ENCODE results near the gene GTF2IRD1.
A peak's percentile ranks its signal among the peaks of the same experiment; 100 is the strongest.
"Not testable (repeated sequence)": the region's sequence is repeated elsewhere in the genome, so short reads cannot be mapped to it uniquely, and the experiment has no call there.

Gene GTF2IRD1

DNA sequence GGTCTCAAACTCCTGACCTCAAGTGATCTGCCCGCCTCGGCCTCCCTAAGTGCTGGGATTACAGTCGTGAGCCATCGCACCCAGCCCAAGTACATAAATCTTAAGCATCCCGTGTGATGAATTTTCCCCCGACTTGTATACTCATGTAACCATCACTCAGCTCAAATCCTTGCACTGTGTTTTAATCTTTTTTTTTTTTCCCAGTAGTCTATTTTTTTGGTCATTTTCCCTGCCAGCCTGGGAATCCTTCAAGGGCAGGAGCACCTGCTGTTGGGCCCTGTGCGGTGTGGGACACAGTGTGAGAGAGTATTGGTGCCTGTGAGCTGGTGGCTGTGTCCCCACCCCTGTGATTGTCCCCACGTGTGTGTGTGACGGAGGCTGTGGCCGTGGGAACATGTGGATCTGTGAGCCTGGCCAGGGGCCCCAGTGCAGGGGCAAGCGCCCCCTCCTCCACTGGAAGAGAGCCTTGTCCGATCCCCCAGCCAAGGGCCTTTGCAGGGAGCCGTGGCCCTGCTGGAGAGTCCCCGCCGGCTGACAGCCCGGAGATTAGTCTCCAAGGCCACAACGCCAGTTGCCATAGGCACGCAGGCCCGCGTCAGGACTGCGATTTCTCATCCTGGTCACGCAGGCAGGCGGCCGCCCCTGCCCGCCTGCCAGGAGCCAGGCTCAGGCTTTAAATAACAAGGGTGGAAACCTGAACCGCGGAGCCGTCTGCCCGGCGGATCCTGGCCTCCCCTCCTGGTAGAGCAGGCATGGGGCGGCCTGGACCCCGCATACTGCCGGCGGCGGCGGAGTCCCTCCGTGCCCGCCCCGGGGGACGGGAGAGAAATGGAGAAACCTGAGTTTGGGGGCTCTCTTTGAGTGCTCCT is 26.5 kb downstream of the GTF2IRD1 start:
- H3K27ac ChIP-seq (ENCODE audit: insufficient read depth, low read depth, low read length, poor library complexity, severe bottlenecking) = peak overlapping the region; percentile 81
- no peaks in the 10 kb centered on the region for H3K27me3 ChIP-seq (ENCODE audit: control insufficient read depth, insufficient read depth, low read length, poor library complexity, severe bottlenecking)
- 50 to 53% methylated on average over 40 of the region's 40 CpGs for WGBS, 2 experiments
- no peaks in the 10 kb centered on the region for H3K36me3 ChIP-seq (ENCODE audit: control insufficient read depth, insufficient read depth, low read length)
- H3K4me1 ChIP-seq (ENCODE audit: control insufficient read depth, insufficient read depth, low read length) = peaks cover 36% of the 10 kb centered on the region
- H3K4me3 ChIP-seq (ENCODE audit: insufficient read depth, low read depth, low read length) = no peak overlapping the region
- H3K9me3 ChIP-seq (ENCODE audit: control insufficient read depth, low read length) = no peaks in the 10 kb centered on the region

DNA sequence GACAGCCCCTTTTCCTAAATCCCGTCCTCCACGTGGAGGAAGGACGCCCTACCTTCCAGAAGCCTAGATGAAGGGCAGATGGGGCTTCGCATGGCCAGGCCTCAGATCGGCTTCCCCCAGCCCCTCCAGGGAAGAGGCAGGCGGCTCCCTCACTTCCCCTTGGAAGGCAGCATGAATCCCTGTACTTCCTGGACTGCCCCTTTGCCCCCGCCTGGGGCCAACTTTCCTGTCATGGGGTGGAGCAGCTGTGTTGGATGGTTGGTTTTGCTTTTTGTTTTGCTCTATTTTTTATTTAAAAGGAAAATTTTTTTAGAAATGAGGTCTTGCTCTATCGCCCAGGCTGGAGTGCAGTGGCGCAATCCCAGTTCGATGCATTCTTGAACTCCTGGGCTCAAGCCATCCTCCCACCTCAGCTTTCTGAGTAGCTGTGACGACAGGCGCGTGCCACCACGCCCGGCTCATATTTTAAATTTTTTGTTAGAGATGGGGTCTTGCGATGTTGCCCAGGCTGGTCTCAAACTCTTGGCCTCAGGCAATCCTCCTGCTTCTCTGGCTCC is 27.2 kb downstream of the GTF2IRD1 start:
- H3K9me3 ChIP-seq (ENCODE audit: control insufficient read depth, low read length) = no peaks in the 10 kb centered on the region
- H3K27me3 ChIP-seq (ENCODE audit: control insufficient read depth, insufficient read depth, low read length, poor library complexity, severe bottlenecking) = no peaks in the 10 kb centered on the region
- WGBS, 2 experiments = 78 to 79% methylated on average over 16 of the region's 16 CpGs
- no peak overlapping the region for H3K4me3 ChIP-seq (ENCODE audit: insufficient read depth, low read depth, low read length)
- H3K4me1 ChIP-seq (ENCODE audit: control insufficient read depth, insufficient read depth, low read length) = peaks cover 36% of the 10 kb centered on the region
- no peaks in the 10 kb centered on the region for H3K36me3 ChIP-seq (ENCODE audit: control insufficient read depth, insufficient read depth, low read length)
- H3K27ac ChIP-seq (ENCODE audit: insufficient read depth, low read depth, low read length, poor library complexity, severe bottlenecking) = peak overlapping the region; percentile 81

DNA sequence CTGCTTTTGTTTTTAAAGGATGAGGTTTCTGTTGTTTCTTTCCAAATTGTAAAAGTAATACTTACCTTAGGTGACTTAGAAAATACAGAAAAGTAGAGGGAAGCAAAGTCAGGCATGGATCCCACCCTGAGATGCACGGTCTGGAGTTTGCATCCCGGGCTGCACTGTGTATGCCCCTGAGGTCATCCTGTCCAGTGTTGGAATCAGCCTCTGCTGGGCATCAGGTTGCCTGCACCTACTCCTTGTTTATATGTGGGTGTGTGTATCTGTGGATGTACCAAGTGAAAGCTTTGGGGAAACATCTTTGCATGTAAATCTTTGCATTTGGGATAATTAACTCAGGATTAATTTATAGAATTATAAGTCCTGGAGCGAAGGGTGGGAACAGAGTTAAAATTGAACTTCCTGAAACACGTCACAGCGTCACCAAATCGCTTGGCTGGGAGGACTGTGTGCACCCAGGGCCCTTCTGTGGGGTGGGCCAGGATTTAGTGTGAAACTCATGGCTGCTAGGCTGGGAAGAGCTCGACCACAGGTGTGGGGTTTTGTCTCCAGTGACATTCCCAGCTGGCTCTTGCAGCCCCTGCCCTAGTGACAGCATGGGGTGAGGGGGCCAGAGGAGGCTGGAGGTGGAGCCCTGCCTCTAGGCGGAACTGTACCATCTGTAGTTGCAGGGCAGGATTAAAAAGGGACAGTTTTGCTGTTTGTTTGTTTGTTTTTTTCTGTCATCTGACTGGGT is 27.9 kb downstream of the GTF2IRD1 start:
- Histone ChIP-seq H3K27ac (ENCODE audit: insufficient read depth, low read depth, low read length, poor library complexity, severe bottlenecking) (peak overlapping the region; percentile 22), H3K4me1 (ENCODE audit: control insufficient read depth, insufficient read depth, low read length) (peaks cover 36% of the 10 kb centered on the region), H3K9me3 (ENCODE audit: control insufficient read depth, low read length) (no peaks in the 10 kb centered on the region), H3K27me3 (ENCODE audit: control insufficient read depth, insufficient read depth, low read length, poor library complexity, severe bottlenecking) (no peaks in the 10 kb centered on the region), H3K4me3 (ENCODE audit: insufficient read depth, low read depth, low read length) (no peak overlapping the region), H3K36me3 (ENCODE audit: control insufficient read depth, insufficient read depth, low read length) (no peaks in the 10 kb centered on the region)
- 90 to 92% methylated on average over 8 of the region's 8 CpGs for WGBS, 2 experiments

DNA sequence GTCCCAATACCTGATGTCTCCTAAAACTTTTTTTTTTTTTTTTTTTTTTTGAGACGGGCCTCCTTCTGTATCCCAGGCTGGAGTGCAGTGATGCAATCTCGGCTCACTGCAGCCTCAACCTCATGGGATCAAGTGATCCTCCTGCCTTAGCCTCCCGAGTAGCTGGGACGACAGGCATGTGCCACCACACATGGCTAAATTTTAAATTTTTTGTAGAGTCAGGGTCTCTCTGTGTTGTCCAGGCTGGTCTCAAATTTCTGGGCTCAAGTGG is 28.4 kb downstream of the GTF2IRD1 start:
- no peaks in the 10 kb centered on the region for H3K9me3 ChIP-seq (ENCODE audit: control insufficient read depth, low read length)
- H3K4me1 ChIP-seq (ENCODE audit: control insufficient read depth, insufficient read depth, low read length) = peaks cover 35% of the 10 kb centered on the region
- H3K27me3 ChIP-seq (ENCODE audit: control insufficient read depth, insufficient read depth, low read length, poor library complexity, severe bottlenecking) = no peaks in the 10 kb centered on the region
- no peaks in the 10 kb centered on the region for H3K36me3 ChIP-seq (ENCODE audit: control insufficient read depth, insufficient read depth, low read length)
- no peak overlapping the region for H3K4me3 ChIP-seq (ENCODE audit: insufficient read depth, low read depth, low read length)
- H3K27ac ChIP-seq (ENCODE audit: insufficient read depth, low read depth, low read length, poor library complexity, severe bottlenecking) = no peak overlapping the region
- 86 to 97% methylated on average over 4 of the region's 4 CpGs for WGBS, 2 experiments

DNA sequence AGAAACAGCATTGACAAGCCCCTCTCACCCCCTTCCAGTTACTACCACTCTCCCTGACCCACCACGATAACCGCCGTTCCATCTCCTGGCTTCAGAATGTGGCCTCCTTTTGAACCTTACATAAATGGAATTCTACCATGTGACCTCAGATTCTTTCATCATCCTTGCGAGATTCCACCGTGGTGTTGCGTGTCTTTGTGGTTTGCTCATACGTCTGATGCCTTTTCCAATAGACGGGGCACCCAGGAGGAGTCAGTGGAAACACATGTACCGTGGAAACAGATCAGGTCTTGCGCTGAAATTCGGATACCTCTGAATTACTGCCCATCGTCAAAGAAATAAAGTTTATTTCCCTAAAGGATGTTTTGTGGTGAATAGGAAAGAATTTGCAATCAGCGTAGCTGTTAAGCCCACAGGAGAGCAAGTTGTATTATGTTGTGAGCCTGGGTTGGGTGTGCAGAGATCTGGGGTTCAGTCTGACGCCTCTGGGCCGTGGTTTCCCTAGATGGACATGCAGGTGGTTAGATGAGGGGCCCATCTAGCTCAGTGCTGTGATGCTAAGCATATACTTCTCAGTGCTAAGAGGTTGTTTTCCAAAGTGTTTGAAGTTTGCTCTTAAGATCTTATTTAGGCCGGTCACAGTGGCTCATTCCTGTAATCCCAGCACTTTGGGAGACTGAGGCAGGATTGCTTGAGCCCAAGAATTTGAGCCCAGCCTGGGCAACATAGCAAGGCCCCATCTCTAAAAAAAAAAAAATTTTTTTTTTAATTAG is 29.1 kb downstream of the GTF2IRD1 start:
- Histone ChIP-seq H3K27me3 (ENCODE audit: control insufficient read depth, insufficient read depth, low read length, poor library complexity, severe bottlenecking) (no peaks in the 10 kb centered on the region), H3K4me1 (ENCODE audit: control insufficient read depth, insufficient read depth, low read length) (peaks cover 28% of the 10 kb centered on the region), H3K4me3 (ENCODE audit: insufficient read depth, low read depth, low read length) (no peak overlapping the region), H3K36me3 (ENCODE audit: control insufficient read depth, insufficient read depth, low read length) (no peaks in the 10 kb centered on the region), H3K9me3 (ENCODE audit: control insufficient read depth, low read length) (no peaks in the 10 kb centered on the region), H3K27ac (ENCODE audit: insufficient read depth, low read depth, low read length, poor library complexity, severe bottlenecking) (no peak overlapping the region)
- 95% methylated on average over 16 of the region's 16 CpGs for WGBS, 2 experiments

DNA sequence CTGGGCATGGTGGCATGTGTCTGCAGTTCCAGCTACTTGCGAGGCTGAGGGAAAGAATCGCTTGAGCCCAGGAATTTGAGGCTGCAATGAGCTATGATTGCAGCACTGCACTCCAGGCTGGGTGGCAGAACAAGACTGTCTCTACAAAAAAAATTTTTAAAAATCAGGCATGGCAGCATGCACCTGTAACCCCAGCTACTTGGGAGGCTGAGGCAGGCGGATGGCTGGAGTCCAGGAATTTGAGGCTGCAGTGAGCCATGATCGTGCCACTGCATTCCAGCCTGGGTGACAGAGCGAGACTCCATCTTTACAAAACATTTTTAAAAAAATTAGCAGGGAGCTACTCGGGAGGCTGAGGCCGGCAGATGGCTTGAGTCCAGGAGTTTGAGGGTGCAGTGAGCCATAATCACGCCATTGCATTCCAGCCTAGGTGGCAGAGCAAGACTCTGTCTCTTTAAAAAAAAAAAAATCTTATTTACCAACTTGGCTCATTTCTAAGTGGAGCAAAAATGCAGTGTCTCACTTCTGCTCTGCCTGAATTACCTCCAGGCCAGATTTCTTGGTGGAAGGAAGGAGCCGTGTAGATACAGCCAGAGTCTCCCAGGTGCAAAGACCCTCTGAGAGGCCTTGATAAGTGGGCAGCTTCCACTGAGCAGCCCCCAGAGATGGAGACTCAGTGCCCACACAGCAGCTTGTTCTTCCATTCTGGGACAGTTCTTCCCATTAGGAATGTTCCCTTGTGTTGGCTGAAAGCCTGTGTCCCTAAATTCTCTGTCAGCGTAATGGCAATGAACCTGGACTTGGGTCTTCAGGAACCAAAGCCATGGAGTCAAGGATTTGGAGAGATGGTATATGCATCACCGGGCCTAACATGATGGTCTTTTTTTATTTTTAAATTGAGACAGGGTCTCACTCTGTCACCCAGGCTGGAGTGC is 30.0 kb downstream of the GTF2IRD1 start:
- no peaks in the 10 kb centered on the region for H3K27me3 ChIP-seq (ENCODE audit: control insufficient read depth, insufficient read depth, low read length, poor library complexity, severe bottlenecking)
- H3K4me1 ChIP-seq (ENCODE audit: control insufficient read depth, insufficient read depth, low read length) = peaks cover 25% of the 10 kb centered on the region
- no peak overlapping the region for H3K27ac ChIP-seq (ENCODE audit: insufficient read depth, low read depth, low read length, poor library complexity, severe bottlenecking)
- H3K36me3 ChIP-seq (ENCODE audit: control insufficient read depth, insufficient read depth, low read length) = no peaks in the 10 kb centered on the region
- no peak overlapping the region for H3K4me3 ChIP-seq (ENCODE audit: insufficient read depth, low read depth, low read length)
- 91 to 96% methylated on average over 11 of the region's 11 CpGs for WGBS, 2 experiments
- no peaks in the 10 kb centered on the region for H3K9me3 ChIP-seq (ENCODE audit: control insufficient read depth, low read length)

DNA sequence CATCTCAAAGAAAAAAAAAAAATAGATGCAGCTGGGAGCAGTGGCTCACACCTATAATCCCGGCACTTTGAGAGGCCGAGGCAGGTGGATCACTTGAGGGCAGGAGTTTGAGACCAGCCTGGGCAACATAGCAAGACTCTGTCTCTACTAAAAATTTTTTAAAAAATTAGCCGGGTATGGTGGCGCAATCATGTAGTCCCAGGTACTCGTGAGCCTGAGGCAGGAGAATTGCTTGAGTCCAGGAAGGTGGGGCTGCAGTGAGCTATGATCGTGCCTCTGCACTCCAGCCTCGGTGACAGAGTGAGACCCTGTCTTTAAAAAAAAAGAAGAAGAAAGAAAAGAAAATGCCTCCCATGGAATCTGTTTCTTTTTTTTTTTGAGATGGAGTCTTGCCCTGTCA is 31.9 kb downstream of the GTF2IRD1 start:
- WGBS, 2 experiments = 91 to 96% methylated on average over 7 of the region's 7 CpGs
- H3K4me3 ChIP-seq (ENCODE audit: insufficient read depth, low read depth, low read length) = no peak overlapping the region
- H3K36me3 ChIP-seq (ENCODE audit: control insufficient read depth, insufficient read depth, low read length) = no peaks in the 10 kb centered on the region
- H3K27me3 ChIP-seq (ENCODE audit: control insufficient read depth, insufficient read depth, low read length, poor library complexity, severe bottlenecking) = no peaks in the 10 kb centered on the region
- peaks cover 15% of the 10 kb centered on the region for H3K4me1 ChIP-seq (ENCODE audit: control insufficient read depth, insufficient read depth, low read length)
- no peaks in the 10 kb centered on the region for H3K9me3 ChIP-seq (ENCODE audit: control insufficient read depth, low read length)
- no peak overlapping the region for H3K27ac ChIP-seq (ENCODE audit: insufficient read depth, low read depth, low read length, poor library complexity, severe bottlenecking)

DNA sequence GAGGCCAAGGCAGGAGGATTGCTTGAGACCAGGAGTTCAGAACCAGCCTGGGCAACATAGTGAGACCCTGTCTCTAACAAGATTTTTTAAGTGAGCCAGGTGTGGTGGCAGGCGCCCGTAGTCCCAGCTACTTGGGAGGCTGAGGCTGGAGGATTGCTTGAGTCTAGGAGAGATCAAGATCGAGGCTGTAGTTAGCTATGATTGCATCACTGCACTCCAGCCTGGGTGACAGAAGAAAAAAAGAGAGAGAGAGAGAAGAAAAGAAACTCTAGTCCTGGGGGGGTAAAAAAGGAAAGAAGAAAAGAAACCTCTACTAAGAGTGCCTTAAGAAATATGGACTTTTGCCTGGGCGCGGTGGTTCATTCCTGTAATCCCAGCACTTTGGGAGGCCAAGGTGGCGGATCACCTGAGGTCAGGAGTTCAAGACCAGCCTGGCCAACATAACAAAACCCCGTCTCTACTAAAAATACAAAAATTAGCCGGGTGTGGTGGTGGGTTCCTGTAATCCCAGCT is 34.9 kb downstream of the GTF2IRD1 start:
- not testable (repeated sequence) for H3K27me3 ChIP-seq (ENCODE audit: control insufficient read depth, insufficient read depth, low read length, poor library complexity, severe bottlenecking); H3K4me3 ChIP-seq (ENCODE audit: insufficient read depth, low read depth, low read length); H3K27ac ChIP-seq (ENCODE audit: insufficient read depth, low read depth, low read length, poor library complexity, severe bottlenecking); H3K4me1 ChIP-seq (ENCODE audit: control insufficient read depth, insufficient read depth, low read length); H3K36me3 ChIP-seq (ENCODE audit: control insufficient read depth, insufficient read depth, low read length); H3K9me3 ChIP-seq (ENCODE audit: control insufficient read depth, low read length)
- 91 to 97% methylated on average over 8 of the region's 8 CpGs for WGBS, 2 experiments

Data from ectodermal cell (in vitro differentiated cells).